ENCODE measurements around the gene HMCN1. TPM values are rescaled to one million over a fixed set of nuclear protein-coding genes. Genes with fewer than 3 reads are reported as not detected.

The HMCN1 gene
- total and polyA plus RNA-seq, 2 experiments from 2014 or later = 1.6 to 8.7 TPM

DNA sequence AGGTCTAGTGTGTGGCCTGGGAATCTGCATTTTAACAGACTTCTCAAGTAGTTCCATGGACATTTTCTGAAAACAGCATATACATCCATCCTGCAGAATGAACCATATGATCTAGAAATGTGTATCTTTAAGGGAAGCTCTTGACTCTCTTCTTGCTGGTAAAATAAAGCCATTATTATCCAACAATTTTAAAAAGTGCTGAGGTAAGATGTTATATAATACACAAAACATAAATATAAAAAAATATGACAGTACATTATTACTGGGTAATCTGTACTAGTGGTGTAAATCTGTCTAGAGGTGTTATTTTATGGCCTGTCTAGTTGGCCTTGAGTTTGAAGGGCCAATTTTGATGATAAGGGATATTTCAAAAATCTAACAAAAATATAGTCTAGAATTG, 201.2 kb downstream of the HMCN1 start (continued):
- TF ChIP-seq, protein P1, sequence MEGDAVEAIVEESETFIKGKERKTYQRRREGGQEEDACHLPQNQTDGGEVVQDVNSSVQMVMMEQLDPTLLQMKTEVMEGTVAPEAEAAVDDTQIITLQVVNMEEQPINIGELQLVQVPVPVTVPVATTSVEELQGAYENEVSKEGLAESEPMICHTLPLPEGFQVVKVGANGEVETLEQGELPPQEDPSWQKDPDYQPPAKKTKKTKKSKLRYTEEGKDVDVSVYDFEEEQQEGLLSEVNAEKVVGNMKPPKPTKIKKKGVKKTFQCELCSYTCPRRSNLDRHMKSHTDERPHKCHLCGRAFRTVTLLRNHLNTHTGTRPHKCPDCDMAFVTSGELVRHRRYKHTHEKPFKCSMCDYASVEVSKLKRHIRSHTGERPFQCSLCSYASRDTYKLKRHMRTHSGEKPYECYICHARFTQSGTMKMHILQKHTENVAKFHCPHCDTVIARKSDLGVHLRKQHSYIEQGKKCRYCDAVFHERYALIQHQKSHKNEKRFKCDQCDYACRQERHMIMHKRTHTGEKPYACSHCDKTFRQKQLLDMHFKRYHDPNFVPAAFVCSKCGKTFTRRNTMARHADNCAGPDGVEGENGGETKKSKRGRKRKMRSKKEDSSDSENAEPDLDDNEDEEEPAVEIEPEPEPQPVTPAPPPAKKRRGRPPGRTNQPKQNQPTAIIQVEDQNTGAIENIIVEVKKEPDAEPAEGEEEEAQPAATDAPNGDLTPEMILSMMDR (conservative IDR thresholded peaks at IDR 0.05; ENCODE audit: low read depth in 2 of 2) = no peak
- no peak for TF ChIP-seq ZNF331 (CRISPR knock-in tag; IDR thresholded peaks at IDR 0.05; ENCODE audit: low read depth)
- no peak for TF ChIP-seq POLR2AphosphoS5 (IDR thresholded peaks at IDR 0.05; ENCODE audit: low read depth)

DNA sequence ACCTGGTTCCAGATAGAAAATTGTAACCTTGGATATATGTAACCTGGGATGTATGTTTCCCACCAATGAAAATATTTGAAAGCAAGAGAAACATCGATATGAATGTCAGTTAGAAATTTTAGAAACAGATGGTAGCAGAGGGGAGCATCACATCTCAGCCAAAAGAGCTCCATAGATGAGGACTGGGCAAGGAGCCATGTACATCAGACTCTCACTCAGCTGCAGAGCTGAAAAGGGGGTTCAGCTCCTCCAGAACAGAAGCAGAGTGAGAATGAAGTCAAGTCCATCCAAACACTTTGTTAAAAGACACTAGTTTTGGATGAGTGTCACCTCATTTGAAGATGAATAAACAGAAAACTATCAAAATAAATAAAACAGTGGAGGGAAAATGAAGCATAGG, 202.4 kb downstream of the HMCN1 start:
- Histone ChIP-seq H3K4me1 (ENCODE audit: insufficient read depth) (peaks cover 14% of the 10 kb centered on the region), H3K4me2 (no peak overlapping the region), H3K9me2 (ENCODE audit: insufficient read depth) (peaks cover 4% of the 10 kb centered on the region; the same call in 1 of the 2 replicates), H4K20me1 (replicated peaks; ENCODE audit: insufficient read depth) (no peaks in the 10 kb centered on the region), H3K27ac (ENCODE audit: low read depth) (no peak overlapping the region), H3F3A (replicated peaks; ENCODE audit: low read depth) (no peaks in the 10 kb centered on the region), H3K27me3 (ENCODE audit: insufficient read depth) (no peaks in the 10 kb centered on the region), H3K36me3 (ENCODE audit: insufficient read depth) (no peaks in the 10 kb centered on the region), H3K79me2 (replicated peaks; ENCODE audit: insufficient read depth) (no peaks in the 10 kb centered on the region), H3K4me3 (no peak overlapping the region), H2AFZ (no peak overlapping the region)
- H3K27me3 Mint-ChIP-seq (ENCODE audit: insufficient read depth, low read depth, poor library complexity) = peaks cover 3% of the 10 kb centered on the region
- DNase-seq (ENCODE audit: low spot score) = no peak
- H3K4me1 Mint-ChIP-seq = peaks cover 18% of the 10 kb centered on the region
- H3K9me3 Mint-ChIP-seq = peaks cover 17% of the 10 kb centered on the region; the same call in 2 of the 3 replicates
- peaks cover 21% of the 10 kb centered on the region; the same call in 2 of the 3 replicates for H3K36me3 Mint-ChIP-seq (ENCODE audit: low read depth)
- H3K27ac Mint-ChIP-seq = no peak overlapping the region
- no peak for ATAC-seq
- H3K4me3 Mint-ChIP-seq = no peak overlapping the region
- TF ChIP-seq, protein P2, sequence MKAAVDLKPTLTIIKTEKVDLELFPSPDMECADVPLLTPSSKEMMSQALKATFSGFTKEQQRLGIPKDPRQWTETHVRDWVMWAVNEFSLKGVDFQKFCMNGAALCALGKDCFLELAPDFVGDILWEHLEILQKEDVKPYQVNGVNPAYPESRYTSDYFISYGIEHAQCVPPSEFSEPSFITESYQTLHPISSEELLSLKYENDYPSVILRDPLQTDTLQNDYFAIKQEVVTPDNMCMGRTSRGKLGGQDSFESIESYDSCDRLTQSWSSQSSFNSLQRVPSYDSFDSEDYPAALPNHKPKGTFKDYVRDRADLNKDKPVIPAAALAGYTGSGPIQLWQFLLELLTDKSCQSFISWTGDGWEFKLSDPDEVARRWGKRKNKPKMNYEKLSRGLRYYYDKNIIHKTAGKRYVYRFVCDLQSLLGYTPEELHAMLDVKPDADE (IDR thresholded peaks at IDR 0.05) = no peak
- TF ChIP-seq, protein P1 (conservative IDR thresholded peaks at IDR 0.05; ENCODE audit: low read depth in 2 of 2) = no peak
- TF ChIP-seq EZH2phosphoT487 (IDR thresholded peaks at IDR 0.05; ENCODE audit: unreplicated experiment) (no peak), CREB1 (CRISPR knock-in tag; IDR thresholded peaks at IDR 0.05; ENCODE audit: low read depth) (no peak), STAT1 (IDR thresholded peaks at IDR 0.05; ENCODE audit: unreplicated experiment) (no peak), ZNF331 (CRISPR knock-in tag; IDR thresholded peaks at IDR 0.05; ENCODE audit: low read depth) (no peak)
- TF ChIP-seq, protein P3, sequence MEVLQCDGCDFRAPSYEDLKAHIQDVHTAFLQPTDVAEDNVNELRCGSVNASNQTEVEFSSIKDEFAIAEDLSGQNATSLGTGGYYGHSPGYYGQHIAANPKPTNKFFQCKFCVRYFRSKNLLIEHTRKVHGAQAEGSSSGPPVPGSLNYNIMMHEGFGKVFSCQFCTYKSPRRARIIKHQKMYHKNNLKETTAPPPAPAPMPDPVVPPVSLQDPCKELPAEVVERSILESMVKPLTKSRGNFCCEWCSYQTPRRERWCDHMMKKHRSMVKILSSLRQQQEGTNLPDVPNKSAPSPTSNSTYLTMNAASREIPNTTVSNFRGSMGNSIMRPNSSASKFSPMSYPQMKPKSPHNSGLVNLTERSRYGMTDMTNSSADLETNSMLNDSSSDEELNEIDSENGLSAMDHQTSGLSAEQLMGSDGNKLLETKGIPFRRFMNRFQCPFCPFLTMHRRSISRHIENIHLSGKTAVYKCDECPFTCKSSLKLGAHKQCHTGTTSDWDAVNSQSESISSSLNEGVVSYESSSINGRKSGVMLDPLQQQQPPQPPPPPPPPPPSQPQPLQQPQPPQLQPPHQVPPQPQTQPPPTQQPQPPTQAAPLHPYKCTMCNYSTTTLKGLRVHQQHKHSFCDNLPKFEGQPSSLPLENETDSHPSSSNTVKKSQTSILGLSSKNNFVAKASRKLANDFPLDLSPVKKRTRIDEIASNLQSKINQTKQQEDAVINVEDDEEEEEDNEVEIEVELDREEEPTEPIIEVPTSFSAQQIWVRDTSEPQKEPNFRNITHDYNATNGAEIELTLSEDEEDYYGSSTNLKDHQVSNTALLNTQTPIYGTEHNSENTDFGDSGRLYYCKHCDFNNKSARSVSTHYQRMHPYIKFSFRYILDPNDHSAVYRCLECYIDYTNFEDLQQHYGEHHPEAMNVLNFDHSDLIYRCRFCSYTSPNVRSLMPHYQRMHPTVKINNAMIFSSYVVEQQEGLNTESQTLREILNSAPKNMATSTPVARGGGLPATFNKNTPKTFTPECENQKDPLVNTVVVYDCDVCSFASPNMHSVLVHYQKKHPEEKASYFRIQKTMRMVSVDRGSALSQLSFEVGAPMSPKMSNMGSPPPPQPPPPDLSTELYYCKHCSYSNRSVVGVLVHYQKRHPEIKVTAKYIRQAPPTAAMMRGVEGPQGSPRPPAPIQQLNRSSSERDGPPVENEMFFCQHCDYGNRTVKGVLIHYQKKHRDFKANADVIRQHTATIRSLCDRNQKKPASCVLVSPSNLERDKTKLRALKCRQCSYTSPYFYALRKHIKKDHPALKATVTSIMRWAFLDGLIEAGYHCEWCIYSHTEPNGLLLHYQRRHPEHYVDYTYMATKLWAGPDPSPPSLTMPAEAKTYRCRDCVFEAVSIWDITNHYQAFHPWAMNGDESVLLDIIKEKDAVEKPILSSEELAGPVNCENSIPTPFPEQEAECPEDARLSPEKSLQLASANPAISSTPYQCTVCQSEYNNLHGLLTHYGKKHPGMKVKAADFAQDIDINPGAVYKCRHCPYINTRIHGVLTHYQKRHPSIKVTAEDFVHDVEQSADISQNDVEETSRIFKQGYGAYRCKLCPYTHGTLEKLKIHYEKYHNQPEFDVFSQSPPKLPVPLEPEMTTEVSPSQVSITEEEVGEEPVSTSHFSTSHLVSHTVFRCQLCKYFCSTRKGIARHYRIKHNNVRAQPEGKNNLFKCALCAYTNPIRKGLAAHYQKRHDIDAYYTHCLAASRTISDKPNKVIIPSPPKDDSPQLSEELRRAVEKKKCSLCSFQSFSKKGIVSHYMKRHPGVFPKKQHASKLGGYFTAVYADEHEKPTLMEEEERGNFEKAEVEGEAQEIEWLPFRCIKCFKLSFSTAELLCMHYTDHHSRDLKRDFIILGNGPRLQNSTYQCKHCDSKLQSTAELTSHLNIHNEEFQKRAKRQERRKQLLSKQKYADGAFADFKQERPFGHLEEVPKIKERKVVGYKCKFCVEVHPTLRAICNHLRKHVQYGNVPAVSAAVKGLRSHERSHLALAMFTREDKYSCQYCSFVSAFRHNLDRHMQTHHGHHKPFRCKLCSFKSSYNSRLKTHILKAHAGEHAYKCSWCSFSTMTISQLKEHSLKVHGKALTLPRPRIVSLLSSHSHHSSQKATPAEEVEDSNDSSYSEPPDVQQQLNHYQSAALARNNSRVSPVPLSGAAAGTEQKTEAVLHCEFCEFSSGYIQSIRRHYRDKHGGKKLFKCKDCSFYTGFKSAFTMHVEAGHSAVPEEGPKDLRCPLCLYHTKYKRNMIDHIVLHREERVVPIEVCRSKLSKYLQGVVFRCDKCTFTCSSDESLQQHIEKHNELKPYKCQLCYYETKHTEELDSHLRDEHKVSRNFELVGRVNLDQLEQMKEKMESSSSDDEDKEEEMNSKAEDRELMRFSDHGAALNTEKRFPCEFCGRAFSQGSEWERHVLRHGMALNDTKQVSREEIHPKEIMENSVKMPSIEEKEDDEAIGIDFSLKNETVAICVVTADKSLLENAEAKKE (CRISPR knock-in tag; IDR thresholded peaks at IDR 0.05) = no peak
